ENCODE data around the gene CCL23.

DNA sequence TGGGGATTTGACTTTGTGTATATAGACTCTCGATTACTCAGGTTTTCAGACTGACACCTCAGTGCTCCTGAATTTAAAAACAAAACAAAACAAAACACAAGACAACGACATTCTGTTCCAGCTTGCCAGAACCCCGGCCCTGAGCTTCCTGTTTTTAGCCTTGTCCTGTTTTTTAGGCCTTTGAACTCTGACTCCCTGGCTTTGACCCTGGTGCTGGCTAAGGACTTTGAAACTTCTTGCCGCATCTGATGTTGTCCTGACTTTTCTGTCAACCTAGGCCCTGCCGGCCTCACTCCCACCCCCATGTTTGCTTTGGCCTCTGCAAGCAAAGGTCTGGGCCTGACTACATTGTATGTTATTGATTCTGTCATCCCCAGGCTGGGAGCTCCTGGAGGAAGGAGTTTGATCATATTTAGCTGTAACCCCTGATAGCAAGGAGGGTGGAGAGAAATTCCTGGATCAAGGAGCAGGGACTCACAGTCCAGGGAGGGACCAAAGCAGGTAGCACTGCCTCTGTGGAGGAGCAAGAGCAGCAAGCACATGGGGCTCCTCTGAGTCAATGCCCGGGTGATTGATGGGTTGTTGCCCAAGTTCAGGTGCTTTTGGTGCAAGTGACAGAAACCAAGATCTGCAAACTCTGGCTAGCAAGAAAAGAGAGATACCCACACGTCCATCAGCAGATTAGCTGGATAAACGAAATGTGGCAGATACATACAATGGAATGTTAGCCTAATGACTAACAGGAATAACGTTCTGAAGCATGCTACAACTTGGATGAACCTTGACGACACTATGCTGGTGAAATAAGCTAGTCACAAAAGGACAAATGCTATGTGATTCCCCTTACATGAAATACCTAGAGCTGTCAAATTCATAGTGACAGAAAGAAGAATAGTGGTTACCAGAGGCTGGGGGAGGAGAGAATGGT, 44.2 kb downstream of the CCL23 start:
- TF ChIP-seq CTCF (IDR thresholded peaks at IDR 0.05 in 8 of 11, conservative IDR thresholded peaks at IDR 0.05 in 3 of 11) (no peak), POLR2A (IDR thresholded peaks at IDR 0.05) (no peak)

Measured in spleen (tissue), 7 donors.